ENCODE results near the gene PTTG1IP. TPM values are rescaled to one million over a fixed set of nuclear protein-coding genes. Genes with fewer than 3 reads are reported as not detected.

Gene PTTG1IP
- total and polyA plus RNA-seq, 10 of the 15 experiments (the other 5 are each of a cell fraction or from before 2014, with no cell fraction given) = 2.4 to 56.4 (median 44.4) TPM

- no peak for TF ChIP-seq USF2 (IDR thresholded peaks at IDR 0.05; ENCODE audit: borderline replicate concordance, low read depth, low read length)
- no peak for TF ChIP-seq FOS (IDR thresholded peaks at IDR 0.05; ENCODE audit: borderline replicate concordance, extremely low read depth, insufficient read length)
- no peak for TF ChIP-seq PAX8 (IDR thresholded peaks at IDR 0.05)
- peak; percentile 94 to 97 (median 96) for TF ChIP-seq CTCF (IDR thresholded peaks at IDR 0.05 in 2 of 3, conservative IDR thresholded peaks at IDR 0.05 in 1 of 3; ENCODE audit: control insufficient read depth in 2 of 3, extremely low read depth in 1 of 3, insufficient read depth in 1 of 3, low read depth in 3 of 3, low read length in 3 of 3)
- no peak for TF ChIP-seq KAT2A (conservative IDR thresholded peaks at IDR 0.05; ENCODE audit: control insufficient read depth, low read depth, low read length)
- TF ChIP-seq ELK1 (IDR thresholded peaks at IDR 0.05; ENCODE audit: low read depth, low read length) = no peak
- TF ChIP-seq ZBTB33 (IDR thresholded peaks at IDR 0.05) = no peak
- no peak for TF ChIP-seq MEF2B (IDR thresholded peaks at IDR 0.05; ENCODE audit: partially characterized antibody, poor library complexity, severe bottlenecking)
- TF ChIP-seq MXI1 (IDR thresholded peaks at IDR 0.05; ENCODE audit: low read depth, low read length) = peak; percentile 71; the same call in 1 of the 2 replicates
- TF ChIP-seq ZNF592 (IDR thresholded peaks at IDR 0.05) = 0 out of 2 replicates have a peak, but pooled peaks have one; percentile 40
- TF ChIP-seq IKZF2 (IDR thresholded peaks at IDR 0.05) = no peak
- peak; percentile 18; the same call in 1 of the 2 replicates for TF ChIP-seq RUNX3 (IDR thresholded peaks at IDR 0.05; ENCODE audit: low read length)
- TF ChIP-seq MAX (IDR thresholded peaks at IDR 0.05; ENCODE audit: low read depth, low read length) = no peak
- no peak for TF ChIP-seq GATAD2B (conservative IDR thresholded peaks at IDR 0.05; ENCODE audit: low read depth)
- no peak for TF ChIP-seq KDM1A (IDR thresholded peaks at IDR 0.05; ENCODE audit: borderline replicate concordance)
- TF ChIP-seq RBBP5 (conservative IDR thresholded peaks at IDR 0.05) = no peak
- TF ChIP-seq SREBF2 (IDR thresholded peaks at IDR 0.05; ENCODE audit: low read length) = no peak
- TF ChIP-seq YY1 (IDR thresholded peaks at IDR 0.05; ENCODE audit: low read depth, low read length) = peak; percentile 73; the same call in 1 of the 2 replicates
These were observed 19.2 kb upstream of the PTTG1IP start (continued) for GRCh38 chr21:44892536-44893277.
